Keratinocyte (primary cell): Measurements from ENCODE around the gene GTF3C5. TPM values are rescaled to one million over a fixed set of nuclear protein-coding genes. Genes with fewer than 3 reads are reported as not detected.
"Not testable (repeated sequence)": the region's sequence is repeated elsewhere in the genome, so short reads cannot be mapped to it uniquely, and the experiment has no call there.

Experiments
- DNase-seq: peaks from one replicate; pipeline ENCODE4 v3.0.0-alpha.2; 2011; ENCODE audit warnings: low read depth, missing footprints, low spot score
- FAIRE-seq: peaks from 2 replicates; lab custom pipeline; 2011; peaks lifted over from hg19 to GRCh38; lab: Jason Lieb, UNC
- H2AFZ ChIP-seq: 2 replicates; pipeline ENCODE4 v1.6.0; 2012; ENCODE audit warnings: low read length, control low read depth, inconsistent platforms; ENCODE audit not compliant: control insufficient read depth
- H3K27ac ChIP-seq: 2 replicates; pipeline ENCODE4 v1.5.1; 2011; ENCODE audit warnings: low read length; ENCODE audit not compliant: control insufficient read depth, insufficient read depth
- H3K27me3 ChIP-seq: 3 replicates; pipeline ENCODE4 v1.6.0; 2011; ENCODE audit warnings: low read length; ENCODE audit not compliant: control insufficient read depth, insufficient read depth; ENCODE audit errors: extremely low read depth
- H3K36me3 ChIP-seq, 2 experiments: 2 replicates in 1 of 2; 3 replicates in 1 of 2; pipeline ENCODE4 v1.5.1; 2011; ENCODE audit warnings: low read length in 2 of 2, mild to moderate bottlenecking in 1 of 2; ENCODE audit not compliant: control insufficient read depth in 2 of 2, insufficient read depth in 2 of 2; ENCODE audit errors: extremely low read depth in 1 of 2
- H3K4me1 ChIP-seq: 3 replicates; pipeline ENCODE4 v1.5.1; 2011; ENCODE audit warnings: low read length; ENCODE audit not compliant: control insufficient read depth, insufficient read depth; ENCODE audit errors: extremely low read depth
- H3K4me2 ChIP-seq: 3 replicates; pipeline ENCODE4 v1.6.0; 2011; ENCODE audit warnings: low read depth, low read length; ENCODE audit not compliant: control insufficient read depth, insufficient read depth; ENCODE audit errors: extremely low read depth
- H3K4me3 ChIP-seq, 3 experiments: fragments of 200-600 bp in 1 of 3; sonication (generic) in 1 of 3; 2 replicates in 2 of 3; 3 replicates in 1 of 3; pipeline ENCODE4 v1.5.1; 2011 to 2016; ENCODE audit warnings: low read length in 3 of 3, mild to moderate bottlenecking in 3 of 3, control low read depth in 2 of 3, inconsistent platforms in 1 of 3, low read depth in 1 of 3, mixed read lengths in 1 of 3, mixed run types in 1 of 3, moderate library complexity in 1 of 3; ENCODE audit not compliant: control insufficient read depth in 2 of 3, insufficient read depth in 2 of 3; ENCODE audit errors: extremely low read depth in 1 of 3
- H3K79me2 ChIP-seq: 2 replicates; pipeline ENCODE4 v1.6.0; 2012; ENCODE audit warnings: low read length; ENCODE audit not compliant: control insufficient read depth, insufficient read depth
- H3K9ac ChIP-seq: 3 replicates; pipeline ENCODE4 v1.6.0; 2011; ENCODE audit warnings: low read length; ENCODE audit not compliant: control insufficient read depth, insufficient read depth; ENCODE audit errors: extremely low read depth
- H3K9me1 ChIP-seq: 3 replicates; pipeline ENCODE4 v1.6.0; 2011; ENCODE audit warnings: low read length; ENCODE audit not compliant: control insufficient read depth, insufficient read depth; ENCODE audit errors: extremely low read depth
- H3K9me3 ChIP-seq: 2 replicates; pipeline ENCODE4 v1.5.1; 2012; ENCODE audit warnings: low read depth, low read length; ENCODE audit not compliant: control insufficient read depth
- H4K20me1 ChIP-seq: 3 replicates; pipeline ENCODE4 v1.6.0; 2011; ENCODE audit warnings: low read length; ENCODE audit not compliant: control insufficient read depth, insufficient read depth; ENCODE audit errors: extremely low read depth
- CTCF ChIP-seq, 3 experiments: IDR thresholded peaks in 1 of 3; conservative IDR thresholded peaks in 1 of 3; optimal IDR thresholded peaks in 1 of 3; 2 replicates in 2 of 3; 3 replicates in 1 of 3; pipeline versions ENCODE3 to v1.5.1; 2011; ENCODE audit warnings: low read length in 3 of 3, mild to moderate bottlenecking in 3 of 3, moderate library complexity in 2 of 3, control low read depth in 1 of 3, inconsistent platforms in 1 of 3; ENCODE audit not compliant: insufficient read depth in 2 of 3; ENCODE audit errors: extremely low read depth in 1 of 3
- EZH2 ChIP-seq: IDR thresholded peaks from one replicate; pipeline ENCODE4 v1.6.1; 2012; ENCODE audit warnings: inconsistent platforms, mild to moderate bottlenecking, low read length, moderate library complexity
- dilution Hi-C: fragments of 300-500 bp; cut with MboI; formaldehyde crosslinking; loops from one replicate; pipeline ENCODE4 v1.7.0; 2020; ENCODE audit warnings: low sequenced_read_pairs; ENCODE audit not compliant: extremely low pct_ligation_motif_present
- polyA plus RNA-seq, 5 experiments: library from polyadenylated mRNA; depleted of rRNA in 3 of 5; stranded (reverse) in 3 of 5; stranded (forward) in 1 of 5; unstranded in 1 of 5; fragments of >200 nt; gene quantifications; 1 replicate in 1 of 5; 2 replicates in 3 of 5; 3 replicates in 1 of 5; pipeline versions ENCODE4 v1.2.1 to v1.2.3, GENCODE V29; 2011 to 2012; ENCODE audit warnings: missing spikeins in 2 of 5, low read depth in 1 of 5, low replicate concordance in 1 of 5

The GTF3C5 gene
- polyA plus RNA-seq, 1 donor (not counting 4 experiments of a cell fraction or from before 2014, with no cell fraction given), result 37.2 TPM

GRCh38 chr9:133067813-133068212 lies 37.0 kb downstream of the GTF3C5 start:
- Histone ChIP-seq H3K9ac (no peak overlapping the region), H3K9me3 (no peaks in the 10 kb centered on the region), H3K79me2 (no peaks in the 10 kb centered on the region), H3K4me1 (peaks cover 16% of the 10 kb centered on the region), H3K4me2 (peak overlapping the region; percentile 42), H3K36me3 (no peaks in the 10 kb centered on the region), H2AFZ (no peak overlapping the region), H3K27me3 (peaks cover 10% of the 10 kb centered on the region), H3K9me1 (no peaks in the 10 kb centered on the region), H4K20me1 (no peaks in the 10 kb centered on the region), H3K4me3 (no peak overlapping the region), H3K27ac (no peak overlapping the region)
- dilution Hi-C loops, result no loop called here
- TF ChIP-seq CTCF (optimal IDR thresholded peaks at IDR 0.05 in 1 of 3, IDR thresholded peaks at IDR 0.05 in 1 of 3, conservative IDR thresholded peaks at IDR 0.05 in 1 of 3; ENCODE audit: extremely low read depth in 1 of 3, insufficient read depth in 2 of 3, low read length in 3 of 3), result no peak
- TF ChIP-seq EZH2, result no peak
- DNase-seq, result peak; percentile 73
- peak; percentile 93 for FAIRE-seq

GRCh38 chr9:133068431-133068830 lies 37.6 kb downstream of the GTF3C5 start:
- DNase-seq, dilution Hi-C loops: not testable (repeated sequence)

GRCh38 chr9:133070500-133070961 lies 39.7 kb downstream of the GTF3C5 start:
- DNase-seq, H3K4me2 ChIP-seq, H3K79me2 ChIP-seq: not testable (repeated sequence)

More at GRCh38 chr9:133068431-133068830, 37.6 kb downstream of the GTF3C5 start:
- H3K27me3 ChIP-seq, H4K20me1 ChIP-seq, H3K9me1 ChIP-seq, H3K27ac ChIP-seq, H3K79me2 ChIP-seq, H3K9ac ChIP-seq, H3K4me2 ChIP-seq, H2AFZ ChIP-seq, FAIRE-seq, H3K4me3 ChIP-seq, H3K9me3 ChIP-seq, H3K36me3 ChIP-seq: not testable (repeated sequence)
- peaks cover 16% of the 10 kb centered on the region for H3K4me1 ChIP-seq

GRCh38 chr9:133070985-133071384 lies 40.2 kb downstream of the GTF3C5 start:
- H3K9ac ChIP-seq, H3K79me2 ChIP-seq, H3K9me1 ChIP-seq, FAIRE-seq, H3K4me3 ChIP-seq, H3K9me3 ChIP-seq, H3K27me3 ChIP-seq, H2AFZ ChIP-seq, DNase-seq, H3K27ac ChIP-seq, dilution Hi-C loops, H3K36me3 ChIP-seq, H3K4me2 ChIP-seq, H4K20me1 ChIP-seq: not testable (repeated sequence)
- H3K4me1 ChIP-seq, result peaks cover 12% of the 10 kb centered on the region

More at GRCh38 chr9:133070500-133070961, 39.7 kb downstream of the GTF3C5 start:
- H2AFZ ChIP-seq, H3K36me3 ChIP-seq, H3K9me1 ChIP-seq, FAIRE-seq, H4K20me1 ChIP-seq, H3K27me3 ChIP-seq, H3K4me3 ChIP-seq, dilution Hi-C loops, H3K4me1 ChIP-seq, H3K9ac ChIP-seq, H3K27ac ChIP-seq, H3K9me3 ChIP-seq: not testable (repeated sequence)
